Fibroblast of lung (primary cell): ENCODE data around the gene ADAM15. TPM values are rescaled to one million over a fixed set of nuclear protein-coding genes. Genes with fewer than 3 reads are reported as not detected.

Source experiments
- DNase-seq, 2 donors: peaks; one replicate each; pipeline versions ENCODE4 v3.0.0 to v3.0.0-alpha.2; 2010; ENCODE audit warnings: low read depth in 2 of 2
- H2AFZ ChIP-seq: 2 replicates; pipeline ENCODE4 v1.5.1; 2012; ENCODE audit warnings: low read length, control low read depth, inconsistent platforms
- H3K27ac ChIP-seq: 2 replicates; pipeline ENCODE4 v1.5.1; 2011; ENCODE audit warnings: low read length, control low read depth; ENCODE audit not compliant: insufficient read depth
- H3K27me3 ChIP-seq: 2 replicates; pipeline ENCODE4 v1.5.1; 2011; ENCODE audit warnings: mild to moderate bottlenecking, low read length; ENCODE audit not compliant: control insufficient read depth, insufficient read depth
- H3K36me3 ChIP-seq: 2 replicates; pipeline ENCODE4 v1.5.1; 2011; ENCODE audit warnings: low read length; ENCODE audit not compliant: control insufficient read depth, insufficient read depth
- H3K4me1 ChIP-seq: 2 replicates; pipeline ENCODE4 v1.5.1; 2011; ENCODE audit warnings: low read length; ENCODE audit not compliant: control insufficient read depth, insufficient read depth; ENCODE audit errors: extremely low read depth
- H3K4me2 ChIP-seq: 2 replicates; pipeline ENCODE4 v1.5.1; 2011; ENCODE audit warnings: low read length, control low read depth; ENCODE audit not compliant: insufficient read depth; ENCODE audit errors: extremely low read depth
- H3K4me3 ChIP-seq, 4 experiments: fragments of 200-600 bp in 1 of 4; sonication (generic) in 1 of 4; replicated peaks in 1 of 4; 2 replicates each; pipeline ENCODE4 v1.5.1; 2011 to 2016; ENCODE audit warnings: low read length in 4 of 4, low read depth in 3 of 4, mild to moderate bottlenecking in 3 of 4, control low read depth in 2 of 4, inconsistent platforms in 1 of 4, mixed read lengths in 1 of 4; ENCODE audit not compliant: insufficient read depth in 1 of 4; ENCODE audit errors: control extremely low read depth in 1 of 4
- H3K79me2 ChIP-seq: 2 replicates; pipeline ENCODE4 v1.5.1; 2012; ENCODE audit warnings: mild to moderate bottlenecking, low read length, inconsistent platforms; ENCODE audit not compliant: control insufficient read depth, insufficient read depth
- H3K9ac ChIP-seq: 2 replicates; pipeline ENCODE4 v1.5.1; 2011; ENCODE audit warnings: mild to moderate bottlenecking, low read length, control low read depth; ENCODE audit not compliant: insufficient read depth
- H3K9me3 ChIP-seq: 2 replicates; pipeline ENCODE4 v1.5.1; 2012; ENCODE audit warnings: low read depth, low read length; ENCODE audit not compliant: control insufficient read depth, insufficient read depth
- H4K20me1 ChIP-seq: 2 replicates; pipeline ENCODE4 v1.5.1; 2011; ENCODE audit warnings: low read length; ENCODE audit not compliant: control insufficient read depth, insufficient read depth; ENCODE audit errors: extremely low read depth
- EZH2 ChIP-seq: IDR thresholded peaks from 2 replicates; pipeline ENCODE4 v1.5.1; 2012; ENCODE audit warnings: low read length, control low read depth, mild to moderate bottlenecking; ENCODE audit errors: missing control alignments
- polyA plus RNA-seq, 2 donors: library from polyadenylated mRNA; depleted of rRNA in 1 of 2; stranded (reverse) in 1 of 2; unstranded in 1 of 2; fragments of >200 nt; gene quantifications; 2 replicates each; pipeline ENCODE4 v1.2.1, GENCODE V29; 2011 to 2012; ENCODE audit warnings: missing spikeins in 1 of 2
- total RNA-seq: library from RNA; depleted of rRNA; stranded (reverse); fragments of >200 nt; gene quantifications from 2 replicates; pipeline ENCODE4 v1.2.1, GENCODE V29; 2014
- TF ChIP-seq, protein P1 (sequence below), 2 donors: IDR thresholded peaks in 1 of 2; conservative IDR thresholded peaks in 1 of 2; 1 replicate in 1 of 2; 2 replicates in 1 of 2; pipeline ENCODE4 v1.5.1; 2011 to 2012; ENCODE audit warnings: low read length in 2 of 2, control low read depth in 1 of 2, inconsistent platforms in 1 of 2, low read depth in 1 of 2, mild to moderate bottlenecking in 1 of 2

The ADAM15 gene
- total and polyA plus RNA-seq, 2 donors (not counting 1 experiment from before 2014, with no cell fraction given): 19.5 to 58.5 TPM

GRCh38 chr1:155099331-155099730, 48.2 kb downstream of the ADAM15 start:
- H3K9me3 ChIP-seq: no peaks in the 10 kb centered on the region
- H3K4me1 ChIP-seq: no peaks in the 10 kb centered on the region
- H4K20me1 ChIP-seq: no peaks in the 10 kb centered on the region
- H3K27me3 ChIP-seq: peaks cover 6% of the 10 kb centered on the region
- H3K27ac ChIP-seq: no peak overlapping the region
- TF ChIP-seq, protein P1, sequence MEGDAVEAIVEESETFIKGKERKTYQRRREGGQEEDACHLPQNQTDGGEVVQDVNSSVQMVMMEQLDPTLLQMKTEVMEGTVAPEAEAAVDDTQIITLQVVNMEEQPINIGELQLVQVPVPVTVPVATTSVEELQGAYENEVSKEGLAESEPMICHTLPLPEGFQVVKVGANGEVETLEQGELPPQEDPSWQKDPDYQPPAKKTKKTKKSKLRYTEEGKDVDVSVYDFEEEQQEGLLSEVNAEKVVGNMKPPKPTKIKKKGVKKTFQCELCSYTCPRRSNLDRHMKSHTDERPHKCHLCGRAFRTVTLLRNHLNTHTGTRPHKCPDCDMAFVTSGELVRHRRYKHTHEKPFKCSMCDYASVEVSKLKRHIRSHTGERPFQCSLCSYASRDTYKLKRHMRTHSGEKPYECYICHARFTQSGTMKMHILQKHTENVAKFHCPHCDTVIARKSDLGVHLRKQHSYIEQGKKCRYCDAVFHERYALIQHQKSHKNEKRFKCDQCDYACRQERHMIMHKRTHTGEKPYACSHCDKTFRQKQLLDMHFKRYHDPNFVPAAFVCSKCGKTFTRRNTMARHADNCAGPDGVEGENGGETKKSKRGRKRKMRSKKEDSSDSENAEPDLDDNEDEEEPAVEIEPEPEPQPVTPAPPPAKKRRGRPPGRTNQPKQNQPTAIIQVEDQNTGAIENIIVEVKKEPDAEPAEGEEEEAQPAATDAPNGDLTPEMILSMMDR (conservative IDR thresholded peaks at IDR 0.05 in 1 of 2, IDR thresholded peaks at IDR 0.05 in 1 of 2; ENCODE audit: low read depth in 1 of 2, low read length in 2 of 2): no peak
- no peak for TF ChIP-seq EZH2
- no peaks in the 10 kb centered on the region for H3K79me2 ChIP-seq
- no peak overlapping the region for H2AFZ ChIP-seq
- H3K9ac ChIP-seq: no peak overlapping the region
- H3K4me2 ChIP-seq: no peak overlapping the region
- no peaks in the 10 kb centered on the region for H3K36me3 ChIP-seq
- no peak for DNase-seq
- no peak overlapping the region for H3K4me3 ChIP-seq

DNA sequence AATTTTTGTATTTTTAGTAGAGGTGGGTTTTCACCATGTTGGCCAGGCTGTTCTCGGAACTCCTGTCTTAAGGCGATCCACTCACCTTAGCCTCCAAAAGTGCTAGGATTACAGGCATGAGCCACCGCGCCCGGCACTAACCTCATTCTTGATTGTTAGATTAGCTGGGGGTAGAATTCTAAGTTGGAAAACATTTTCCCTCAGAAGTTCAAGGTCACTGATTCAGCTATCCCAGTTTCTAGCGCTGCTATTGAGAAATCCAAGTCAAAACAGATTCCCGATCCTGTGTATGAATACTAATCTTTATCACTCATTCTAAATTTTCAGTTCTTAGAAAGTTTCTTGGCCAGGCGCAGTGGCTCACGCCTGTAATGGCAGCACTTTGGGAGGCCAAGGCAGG, 52.2 kb downstream of the ADAM15 start:
- TF ChIP-seq, protein P1 (conservative IDR thresholded peaks at IDR 0.05 in 1 of 2, IDR thresholded peaks at IDR 0.05 in 1 of 2; ENCODE audit: low read depth in 1 of 2, low read length in 2 of 2): no peak
- TF ChIP-seq EZH2: no peak
- Histone ChIP-seq H2AFZ (no peak overlapping the region), H3K27me3 (peaks cover 12% of the 10 kb centered on the region), H3K4me1 (no peaks in the 10 kb centered on the region), H3K9ac (no peak overlapping the region), H3K4me3 (no peak overlapping the region), H3K9me3 (no peaks in the 10 kb centered on the region), H4K20me1 (no peaks in the 10 kb centered on the region), H3K27ac (no peak overlapping the region), H3K79me2 (no peaks in the 10 kb centered on the region), H3K36me3 (no peaks in the 10 kb centered on the region), H3K4me2 (no peak overlapping the region)
- no peak for DNase-seq

GRCh38 chr1:155104605-155105534, 53.8 kb downstream of the ADAM15 start:
- no peak overlapping the region for H3K27ac ChIP-seq
- H3K4me2 ChIP-seq: no peak overlapping the region
- no peak overlapping the region for H3K9ac ChIP-seq
- no peaks in the 10 kb centered on the region for H3K9me3 ChIP-seq
- H3K27me3 ChIP-seq: peaks cover 12% of the 10 kb centered on the region
- no peaks in the 10 kb centered on the region for H3K4me1 ChIP-seq
- no peak overlapping the region for H2AFZ ChIP-seq
- no peaks in the 10 kb centered on the region for H3K36me3 ChIP-seq
- DNase-seq: no peak
- H4K20me1 ChIP-seq: no peaks in the 10 kb centered on the region
- no peak for TF ChIP-seq EZH2
- H3K79me2 ChIP-seq: no peaks in the 10 kb centered on the region
- no peak overlapping the region for H3K4me3 ChIP-seq
